NCI-H146 (cell line): ENCODE data around the gene MBLAC1.
A peak's percentile ranks its signal among the peaks of the same experiment; 100 is the strongest.

Source experiments
- DNase-seq: peaks from one replicate; lab custom pipeline; 2025; lab: John Stamatoyannopoulos, UW

MBLAC1 gene

DNA sequence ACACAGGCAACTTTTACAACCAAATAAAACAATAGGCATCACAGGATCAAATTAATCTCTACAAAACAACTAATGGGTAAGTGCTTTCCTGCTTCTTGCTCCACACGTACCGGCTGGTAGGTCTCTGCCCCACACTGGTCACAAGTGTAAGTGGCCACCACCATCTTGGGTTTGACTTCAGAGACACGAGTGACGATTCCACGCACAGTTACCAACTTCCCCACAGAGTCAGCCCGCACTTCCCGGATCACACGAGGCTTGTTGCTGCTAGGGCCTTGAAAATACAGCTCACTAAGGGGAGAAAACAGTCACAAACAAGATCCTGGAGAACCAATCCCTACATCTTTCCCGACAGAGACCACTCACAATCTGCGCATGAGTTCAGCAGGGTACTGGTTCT is 27.9 kb upstream of the MBLAC1 start:
- no peak for DNase-seq

GRCh38 chr7:100099452-100099851 is 27.3 kb upstream of the MBLAC1 start:
- DNase-seq: no peak

DNA sequence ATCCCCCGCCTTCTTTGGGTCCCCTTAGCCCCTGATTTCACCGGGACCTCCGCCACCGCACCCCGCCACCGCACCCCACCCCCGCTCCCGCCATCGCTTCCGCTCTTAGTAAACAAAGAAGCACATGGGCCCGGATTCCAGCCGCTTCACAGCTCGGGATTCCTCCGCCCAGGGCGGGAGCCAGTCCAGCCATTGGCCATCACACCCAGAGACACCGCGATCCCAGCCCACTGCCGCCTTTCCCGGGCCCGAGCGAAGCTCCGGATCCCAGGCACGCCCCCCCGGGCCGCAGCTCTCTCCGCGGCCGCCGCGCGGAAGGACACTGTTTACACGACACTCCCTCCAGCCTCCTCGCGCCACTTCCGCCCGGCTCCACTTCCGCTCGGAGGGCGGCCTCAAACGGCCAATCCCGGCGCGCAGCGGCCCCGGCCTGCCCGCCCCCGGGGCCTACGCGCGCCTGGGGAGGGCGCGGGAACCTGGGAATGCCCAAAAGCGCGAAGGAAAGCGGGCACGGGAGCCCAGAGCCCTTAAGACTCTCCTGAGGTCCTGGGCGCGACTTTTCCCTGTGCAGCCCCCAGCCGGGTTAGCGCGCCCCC is 26.2 kb upstream of the MBLAC1 start:
- DNase-seq: peak; percentile 95

GRCh38 chr7:100101016-100101862 is 25.5 kb upstream of the MBLAC1 start, which contains the start of the genes AP4M1 and MCM7:
AP4M1 (plus strand) TSS chr7:100101643; CDS start chr7:100101715, 72 bp downstream.
MCM7 (minus strand) TSS chr7:100101397; CDS start chr7:100101294, 103 bp downstream.
- peak; percentile 99 for DNase-seq

DNA sequence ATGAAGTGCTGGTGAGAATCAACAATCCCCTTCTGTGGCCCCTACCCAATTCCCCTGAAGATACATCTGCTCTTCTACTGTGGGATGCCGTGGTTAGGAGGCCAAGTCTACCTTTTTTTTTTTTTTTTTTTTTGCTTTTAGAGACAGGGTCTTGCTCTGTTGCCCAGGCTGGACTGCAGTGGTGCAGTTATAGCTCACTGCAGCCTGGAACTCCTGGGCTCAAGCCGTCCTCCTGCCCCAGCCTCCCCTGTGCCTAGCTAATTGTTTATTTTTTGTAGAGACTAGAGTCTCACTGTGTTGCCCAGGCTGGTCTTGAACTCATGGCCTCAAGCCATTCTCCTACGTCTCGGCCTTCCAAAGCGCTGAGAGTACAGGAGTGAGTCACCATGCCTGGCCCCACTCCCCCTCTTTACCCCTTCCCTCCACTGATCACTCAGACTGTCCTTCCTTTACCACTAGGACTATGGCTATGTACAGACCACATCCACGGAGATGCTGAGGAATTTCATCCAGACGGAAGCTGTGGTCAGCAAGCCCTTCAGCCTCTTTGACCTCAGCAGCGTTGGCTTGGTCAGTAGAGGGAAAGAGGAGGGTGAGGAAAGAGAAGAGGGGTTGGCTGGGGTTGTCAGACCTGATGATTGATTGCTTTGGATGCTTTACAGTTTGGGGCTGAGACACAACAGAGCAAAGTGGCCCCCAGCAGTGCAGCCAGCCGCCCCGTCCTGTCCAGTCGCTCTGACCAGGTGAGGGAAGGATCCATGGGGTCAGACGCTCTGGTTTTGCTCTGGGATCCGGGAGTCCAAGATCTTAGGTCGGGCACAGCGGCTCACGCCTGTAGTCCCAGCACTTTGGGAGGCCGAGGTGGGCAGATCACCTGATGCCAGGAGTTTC is 23.6 kb upstream of the MBLAC1 start:
- no peak for DNase-seq

- DNase-seq: no peak
These were observed 21.2 kb upstream of the MBLAC1 start for GRCh38 chr7:100105534-100105933.

GRCh38 chr7:100106633-100107032 is 20.1 kb upstream of the MBLAC1 start:
- DNase-seq: no peak

- DNase-seq: no peak
These were observed 19.5 kb upstream of the MBLAC1 start for GRCh38 chr7:100107125-100107737.

- no peak for DNase-seq
These were observed 18.9 kb upstream of the MBLAC1 start for GRCh38 chr7:100107890-100108289.

- no peak for DNase-seq
These were observed 17.1 kb upstream of the MBLAC1 start for GRCh38 chr7:100109521-100110163.

GRCh38 chr7:100111156-100111555 is 15.6 kb upstream of the MBLAC1 start:
- no peak for DNase-seq

- no peak for DNase-seq
These were observed 14.9 kb upstream of the MBLAC1 start for GRCh38 chr7:100111914-100112313.

DNA sequence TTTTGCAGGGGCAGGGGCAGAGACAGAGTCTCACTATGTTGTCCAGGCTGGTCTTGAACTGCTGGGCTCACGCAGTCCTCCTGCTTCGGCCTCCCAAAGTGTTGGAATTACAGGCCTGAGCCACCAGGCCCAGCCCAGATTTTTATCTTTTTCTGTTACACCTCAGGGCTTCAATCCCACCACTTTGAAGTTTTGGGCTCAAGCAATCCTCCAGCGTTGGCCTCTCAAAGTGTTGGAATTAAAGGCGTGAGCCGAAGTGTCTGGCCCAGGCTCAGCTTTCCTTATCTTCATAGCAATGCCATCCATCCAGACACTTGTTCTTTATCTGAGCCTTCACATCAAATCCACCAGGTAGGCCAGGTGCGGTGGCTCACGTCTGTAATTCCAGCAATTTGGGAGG is 11.7 kb upstream of the MBLAC1 start:
- no peak for DNase-seq

- no peak for DNase-seq
These were observed 8.2 kb upstream of the MBLAC1 start for GRCh38 chr7:100118388-100119071.

- DNase-seq: peak; percentile 95
These were observed 7.4 kb upstream of the MBLAC1 start, which contains the start of the genes CNPY4 and TAF6 for GRCh38 chr7:100119072-100119969. CNPY4 (plus strand) TSS chr7:100119634; CDS start chr7:100119745, 111 bp downstream. TAF6 (minus strand) TSS chr7:100119358; CDS start chr7:100114209, 5,149 bp downstream.

- peak; percentile 49 for DNase-seq
These were observed 6.6 kb upstream of the MBLAC1 start for GRCh38 chr7:100119970-100120732.

GRCh38 chr7:100120733-100121036 is 6.1 kb upstream of the MBLAC1 start:
- DNase-seq: no peak

DNA sequence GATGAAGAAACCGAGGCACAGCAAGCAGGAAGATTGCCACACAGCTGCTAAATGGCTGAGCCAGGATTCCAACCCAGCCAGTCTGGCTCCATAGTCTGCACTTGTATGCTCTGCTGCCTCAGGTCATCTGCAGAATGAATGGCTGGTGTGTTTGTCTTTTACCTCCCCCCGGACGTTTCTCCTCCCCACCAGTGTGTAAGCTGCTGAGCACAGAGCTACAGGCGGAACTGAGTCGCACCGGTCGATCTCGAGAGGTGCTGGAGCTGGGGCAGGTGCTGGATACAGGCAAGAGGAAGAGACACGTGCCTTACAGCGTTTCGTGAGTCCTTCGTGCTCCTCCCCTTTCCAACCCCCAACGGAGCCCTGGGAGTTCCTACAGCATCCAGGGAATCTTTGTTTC is 4.7 kb upstream of the MBLAC1 start:
- no peak for DNase-seq

GRCh38 chr7:100122568-100122967 is 4.2 kb upstream of the MBLAC1 start:
- no peak for DNase-seq
